ENCODE measurements around the gene TDRD7. TPM values are rescaled to one million over a fixed set of nuclear protein-coding genes. Genes with fewer than 3 reads are reported as not detected.
A peak's percentile ranks its signal among the peaks of the same experiment; 100 is the strongest.

TDRD7 gene
- total RNA-seq, 4 donors from 2014 or later = 9.6 to 18.4 (median 10.8) TPM

DNA sequence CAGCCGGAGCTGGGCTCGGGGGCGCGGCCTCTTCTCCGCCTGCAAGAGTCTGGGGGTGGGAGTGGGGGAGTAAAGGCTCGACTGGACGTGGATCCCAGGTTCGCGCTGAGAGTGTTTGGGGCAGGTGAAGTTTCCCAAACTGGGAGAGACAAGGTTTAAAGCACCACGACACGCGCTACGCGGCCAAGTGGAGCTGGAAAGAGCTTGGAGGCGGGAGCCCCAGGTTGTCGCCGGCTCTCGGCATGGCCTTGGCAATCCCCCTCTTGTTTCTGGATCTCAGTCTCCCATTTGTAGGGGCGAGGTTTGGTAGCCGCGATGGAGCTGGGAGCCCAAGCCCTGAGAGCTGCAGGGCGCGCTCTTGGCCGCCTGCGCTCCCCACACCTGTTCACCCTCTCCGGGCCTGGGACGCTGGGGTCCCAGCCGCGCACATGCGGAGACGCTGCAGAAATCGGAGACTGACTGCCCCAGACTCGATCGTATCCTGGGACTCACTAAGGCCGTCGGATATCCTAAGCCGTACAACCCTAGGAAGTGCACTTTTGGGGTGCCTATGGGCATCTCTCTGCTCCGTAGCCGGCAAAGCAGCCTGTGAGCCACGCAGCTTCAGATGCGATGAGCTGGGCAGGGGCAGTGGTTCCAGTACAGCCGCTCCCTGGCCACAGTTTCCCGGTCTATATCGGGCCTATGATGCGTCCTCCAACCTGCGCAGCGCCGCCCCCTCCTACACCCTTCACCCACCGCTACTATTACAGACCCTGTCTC is 90.5 kb downstream of the TDRD7 start:
- DNase-seq (ENCODE audit: low spot score in 2 of 2) = no peak
- no peak for TF ChIP-seq POLR2A (IDR thresholded peaks at IDR 0.05)
- peak in 1 of 5 experiments; percentile 7 for TF ChIP-seq CTCF (IDR thresholded peaks at IDR 0.05)
- H3K9me3 ChIP-seq = no peaks in the 10 kb centered on the region
- H3K36me3 ChIP-seq = no peaks in the 10 kb centered on the region
- peak overlapping the region; percentile 40 to 92 (median 85) for H3K4me3 ChIP-seq
- no peaks in the 10 kb centered on the region for H3K27me3 ChIP-seq
- 2 to 6% methylated on average over 25 to 44 of the region's 49 CpGs for WGBS, 2 donors
- peak overlapping the region; percentile 49 to 94 (median 77) for H3K27ac ChIP-seq
- peaks cover 0 to 54% (median 6%) of the 10 kb centered on the region in 4 donors for H3K4me1 ChIP-seq

DNA sequence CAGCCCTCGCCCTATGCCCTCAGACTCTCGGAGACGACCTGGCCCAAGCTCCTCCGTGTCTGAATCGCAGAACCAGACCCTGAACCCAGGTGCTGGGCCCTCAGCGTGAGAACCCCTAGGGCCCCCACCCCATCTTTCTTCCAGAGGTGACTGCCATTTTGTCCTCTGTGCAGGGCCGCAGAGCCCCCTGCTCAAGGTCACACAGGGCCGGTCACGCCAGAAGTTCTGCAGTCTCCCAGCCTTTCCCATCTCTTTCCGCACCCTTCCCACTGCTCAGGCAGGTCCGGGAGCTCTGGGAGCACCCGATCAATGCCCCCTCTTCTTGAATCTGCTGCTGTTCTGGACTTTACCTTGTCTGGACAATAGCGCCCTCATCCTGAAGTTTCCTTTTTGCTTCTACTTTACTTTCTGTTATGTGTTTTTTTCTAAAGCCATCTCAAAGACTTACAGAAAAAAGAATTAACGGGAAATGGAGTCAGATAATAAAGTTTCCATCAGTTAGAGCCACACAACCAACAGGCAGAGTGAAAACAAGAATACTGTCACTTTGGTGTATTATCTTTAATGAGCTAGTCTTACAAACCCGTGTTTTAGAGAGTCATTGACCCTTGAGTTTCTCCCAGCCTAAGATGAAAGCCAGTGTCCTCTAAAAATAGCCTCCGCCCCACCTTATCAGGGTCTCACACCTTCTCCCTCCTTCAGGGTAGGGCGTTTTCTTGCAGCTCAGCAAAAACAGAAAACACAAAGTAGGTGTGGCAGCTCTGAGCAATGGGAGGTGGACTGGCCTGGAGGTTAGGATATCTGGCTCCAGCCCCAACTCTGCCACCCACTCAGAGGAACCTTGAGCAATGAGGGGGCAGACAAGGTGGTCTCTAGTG is 91.3 kb downstream of the TDRD7 start:
- Histone ChIP-seq H3K4me3 (peak overlapping the region; percentile 40 to 92 (median 85)), H3K9me3 (no peaks in the 10 kb centered on the region), H3K27ac (peak overlapping the region; percentile 56 to 94 (median 77)), H3K27me3 (no peaks in the 10 kb centered on the region), H3K4me1 (peaks cover 0 to 54% (median 6%) of the 10 kb centered on the region in 4 donors), H3K36me3 (no peaks in the 10 kb centered on the region)
- WGBS, 2 donors = 48 to 49% methylated on average over 16 to 17 of the region's 17 CpGs
- TF ChIP-seq POLR2A (IDR thresholded peaks at IDR 0.05) (no peak), EP300 (IDR thresholded peaks at IDR 0.05) (no peak), CTCF (IDR thresholded peaks at IDR 0.05) (no peak)
- DNase-seq (ENCODE audit: low spot score in 2 of 2) = no peak

DNA sequence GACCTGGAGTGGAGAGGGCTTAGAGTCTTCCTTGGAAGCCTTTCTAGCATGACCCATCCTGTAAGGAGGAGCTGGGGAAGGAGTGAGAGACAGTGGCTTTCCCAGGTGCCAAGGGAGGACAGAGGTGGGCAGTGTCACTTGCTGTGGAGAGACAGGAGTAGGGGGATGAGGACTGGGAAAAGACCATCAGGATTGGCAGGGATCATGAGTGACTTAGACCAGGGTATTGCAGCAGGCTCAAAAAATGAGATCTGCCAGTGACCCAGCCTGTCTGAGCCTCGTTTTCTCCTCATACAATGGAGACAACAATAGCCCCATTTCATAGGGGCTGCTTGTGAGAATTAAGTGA is 91.9 kb downstream of the TDRD7 start:
- H3K27ac ChIP-seq = peak overlapping the region; percentile 8 to 94 (median 66)
- no peak overlapping the region for H3K4me3 ChIP-seq
- DNase-seq (ENCODE audit: low spot score in 2 of 2) = no peak
- TF ChIP-seq CTCF (IDR thresholded peaks at IDR 0.05) (no peak), EP300 (IDR thresholded peaks at IDR 0.05) (no peak), POLR2A (IDR thresholded peaks at IDR 0.05) (no peak)
- peaks cover 0 to 54% (median 6%) of the 10 kb centered on the region in 4 donors for H3K4me1 ChIP-seq
- no peaks in the 10 kb centered on the region for H3K36me3 ChIP-seq
- H3K27me3 ChIP-seq = no peaks in the 10 kb centered on the region
- no peaks in the 10 kb centered on the region for H3K9me3 ChIP-seq
- 50 to 68% methylated on average over 1 of the region's 1 CpG for WGBS, 2 donors

- Histone ChIP-seq H3K27me3 (no peaks in the 10 kb centered on the region), H3K27ac (peak overlapping the region; percentile 8 to 94 (median 66)), H3K4me3 (peak overlapping the region in 1 of 4 donors; percentile 0), H3K36me3 (no peaks in the 10 kb centered on the region), H3K4me1 (peaks cover 0 to 54% (median 6%) of the 10 kb centered on the region in 4 donors), H3K9me3 (no peaks in the 10 kb centered on the region)
- TF ChIP-seq EP300 (IDR thresholded peaks at IDR 0.05) (peak in 1 of 2 donors; percentile 17), CTCF (IDR thresholded peaks at IDR 0.05) (no peak), POLR2A (IDR thresholded peaks at IDR 0.05) (no peak)
- DNase-seq (ENCODE audit: low spot score in 2 of 2) = no peak
- WGBS, 2 donors = 41 to 45% methylated on average over 8 of the region's 8 CpGs
Measured at GRCh38 chr9:97504381-97505216, 92.7 kb downstream of the TDRD7 start.
